NCI-H1092 (cell line): ENCODE measurements around the gene ANKS1B.

Source experiments
- DNase-seq: peaks from one replicate; lab custom pipeline; 2025; lab: John Stamatoyannopoulos, UW

Gene ANKS1B

GRCh38 chr12:98951406-98951805, 1033.3 kb downstream of the ANKS1B start:
- no peak for DNase-seq

- no peak for DNase-seq
These were observed 1036.3 kb downstream of the ANKS1B start for GRCh38 chr12:98948343-98948949.

GRCh38 chr12:98945864-98946263, 1038.9 kb downstream of the ANKS1B start:
- no peak for DNase-seq

- DNase-seq, result no peak
These were observed 1044.8 kb downstream of the ANKS1B start for GRCh38 chr12:98939926-98940325.

GRCh38 chr12:98939350-98939749, 1045.4 kb downstream of the ANKS1B start:
- no peak for DNase-seq

GRCh38 chr12:98935847-98936246, 1048.9 kb downstream of the ANKS1B start:
- DNase-seq, result no peak

- DNase-seq, result no peak
These were observed 1061.9 kb downstream of the ANKS1B start for GRCh38 chr12:98922871-98923270.

GRCh38 chr12:98918176-98918863, 1066.4 kb downstream of the ANKS1B start:
- DNase-seq, result no peak

GRCh38 chr12:98916106-98916505, 1068.6 kb downstream of the ANKS1B start:
- DNase-seq, result no peak

- no peak for DNase-seq
These were observed 1072.2 kb downstream of the ANKS1B start for GRCh38 chr12:98912401-98912974.

- DNase-seq, result no peak
These were observed 1073.3 kb downstream of the ANKS1B start for GRCh38 chr12:98911396-98911795.

- DNase-seq, result no peak
These were observed 1075.0 kb downstream of the ANKS1B start for GRCh38 chr12:98909746-98910145.

GRCh38 chr12:98908866-98909265, 1075.9 kb downstream of the ANKS1B start:
- no peak for DNase-seq

- DNase-seq, result no peak
These were observed 1080.9 kb downstream of the ANKS1B start for GRCh38 chr12:98903875-98904274.

GRCh38 chr12:98901189-98901588, 1083.5 kb downstream of the ANKS1B start:
- DNase-seq, result no peak

- DNase-seq, result no peak
These were observed 1087.8 kb downstream of the ANKS1B start for GRCh38 chr12:98896938-98897337.

- DNase-seq, result peak; percentile 55
These were observed 1089.6 kb downstream of the ANKS1B start for GRCh38 chr12:98895086-98895651.

GRCh38 chr12:98894412-98895085, 1090.2 kb downstream of the ANKS1B start:
- peak; percentile 14 for DNase-seq

- peak; percentile 13 for DNase-seq
These were observed 1090.9 kb downstream of the ANKS1B start for GRCh38 chr12:98893675-98894411.

- no peak for DNase-seq
These were observed 1091.5 kb downstream of the ANKS1B start for GRCh38 chr12:98893126-98893674.

- no peak for DNase-seq
These were observed 1099.0 kb downstream of the ANKS1B start for GRCh38 chr12:98885778-98886177.

GRCh38 chr12:98883231-98883630, 1101.5 kb downstream of the ANKS1B start:
- DNase-seq, result no peak
